IMR-90 (cell line): ENCODE data around the gene TK2. TPM values are rescaled to one million over a fixed set of nuclear protein-coding genes. Genes with fewer than 3 reads are reported as not detected.

Experiments used
- ATAC-seq: fragments of 200-7000 bp; cut with Tn5 transposase; 2 replicates; pipeline ENCODE4 v1.9.1; 2020; ENCODE audit warnings: low read depth, mild to moderate bottlenecking, moderate library complexity
- BruUV-seq: library from RNA; stranded (reverse); fragments of 400-500 nt; replicated peaks from 2 replicates; lab custom pipeline; 2021; lab: Mats Ljungman, UMichigan
- CTCF ChIA-PET: fragments of 300-600 bp; formaldehyde crosslinking; extraction: SDS; loops from one replicate; lab custom pipeline; 2021; ENCODE audit warnings: antibody characterized with exemption; lab: Yijun Ruan, JAX
- POLR2A ChIA-PET: fragments of 300-600 bp; sonication (Branson Sonifier 250); formaldehyde crosslinking; loops from one replicate; lab custom pipeline; 2022; ENCODE audit warnings: antibody characterized with exemption; ENCODE audit not compliant: unreplicated experiment; lab: Charles Lee
- DNase-seq: peaks from one replicate; pipeline ENCODE4 v3.0.0; 2013
- H2AFZ ChIP-seq: replicated peaks from 2 replicates; pipeline ENCODE3; 2013; ENCODE audit warnings: low read length, mild to moderate bottlenecking; ENCODE audit not compliant: poor library complexity
- H2AK5ac ChIP-seq: 2 replicates; pipeline ENCODE4 v1.6.1; 2013; ENCODE audit warnings: low read depth, low read length, inconsistent platforms
- H2AK9ac ChIP-seq: replicated peaks from 2 replicates; pipeline ENCODE3; 2013; ENCODE audit warnings: mild to moderate bottlenecking, low read depth, low read length, moderate library complexity; ENCODE audit not compliant: poor library complexity
- H2BK120ac ChIP-seq: 2 replicates; pipeline ENCODE4 v1.6.1; 2013; ENCODE audit warnings: low read depth, low read length, inconsistent platforms
- H2BK15ac ChIP-seq: 3 replicates; pipeline ENCODE4 v1.6.1; 2013; ENCODE audit warnings: low read depth, low read length, inconsistent platforms
- H2BK20ac ChIP-seq: 2 replicates; pipeline ENCODE4 v1.6.1; 2013; ENCODE audit warnings: low read depth, mild to moderate bottlenecking, inconsistent platforms, low read length, moderate library complexity
- H2BK5ac ChIP-seq: 2 replicates; pipeline ENCODE4 v1.6.1; 2013; ENCODE audit warnings: mild to moderate bottlenecking, low read depth, low read length, inconsistent platforms; ENCODE audit not compliant: poor library complexity, severe bottlenecking
- H3K14ac ChIP-seq: replicated peaks from 2 replicates; pipeline ENCODE4 v1.6.1; 2013; ENCODE audit warnings: low read depth, low read length, inconsistent platforms
- H3K18ac ChIP-seq: 2 replicates; pipeline ENCODE4 v1.6.1; 2013; ENCODE audit warnings: low read depth, low read length, control low read depth
- H3K23ac ChIP-seq: 2 replicates; pipeline ENCODE4 v1.6.1; 2013; ENCODE audit warnings: low read depth, low read length, inconsistent platforms
- H3K27ac ChIP-seq: 2 replicates; pipeline ENCODE4 v1.5.1; 2013; ENCODE audit warnings: mild to moderate bottlenecking, control low read depth, low read length; ENCODE audit not compliant: insufficient read depth
- H3K27me3 ChIP-seq: 2 replicates; pipeline ENCODE4 v1.6.1; 2013; ENCODE audit warnings: low read length; ENCODE audit not compliant: control insufficient read depth, insufficient read depth
- H3K36me3 ChIP-seq: 2 replicates; pipeline ENCODE4 v1.6.1; 2013; ENCODE audit warnings: low read length, mixed read lengths; ENCODE audit not compliant: control insufficient read depth, insufficient read depth
- H3K4ac ChIP-seq: 2 replicates; pipeline ENCODE4 v1.6.1; 2013; ENCODE audit warnings: low read depth, low read length, inconsistent platforms
- H3K4me1 ChIP-seq: 2 replicates; pipeline ENCODE4 v1.6.1; 2013; ENCODE audit warnings: low read length, mixed read lengths; ENCODE audit not compliant: control insufficient read depth, insufficient read depth
- H3K4me2 ChIP-seq: 2 replicates; pipeline ENCODE4 v1.6.1; 2013; ENCODE audit warnings: low read depth, mild to moderate bottlenecking, control low read depth, low read length, moderate library complexity
- H3K4me3 ChIP-seq: 2 replicates; pipeline ENCODE4 v1.5.1; 2013; ENCODE audit warnings: low read depth, mild to moderate bottlenecking, control low read depth, low read length, moderate library complexity; ENCODE audit not compliant: insufficient read depth
- H3K56ac ChIP-seq: 2 replicates; pipeline ENCODE4 v1.6.1; 2013; ENCODE audit warnings: low read length, inconsistent platforms; ENCODE audit not compliant: insufficient read depth; ENCODE audit errors: extremely low read depth
- H3K79me1 ChIP-seq, 2 experiments: 2 replicates each; pipeline ENCODE4 v1.6.1; 2013; ENCODE audit warnings: low read length in 2 of 2, inconsistent platforms in 1 of 2, low read depth in 1 of 2
- H3K9ac ChIP-seq: 2 replicates; pipeline ENCODE4 v1.6.1; 2013; ENCODE audit warnings: low read depth, low read length, control low read depth
- H3K9me1 ChIP-seq: 2 replicates; pipeline ENCODE4 v1.6.1; 2013; ENCODE audit warnings: low read length, inconsistent platforms; ENCODE audit not compliant: insufficient read depth
- H3K9me3 ChIP-seq: 2 replicates; pipeline ENCODE4 v1.6.1; 2013; ENCODE audit warnings: low read length; ENCODE audit not compliant: control insufficient read depth, insufficient read depth
- H4K20me1 ChIP-seq: 2 replicates; pipeline ENCODE4 v1.6.1; 2013; ENCODE audit warnings: low read length, inconsistent platforms; ENCODE audit not compliant: insufficient read depth
- H4K5ac ChIP-seq: 2 replicates; pipeline ENCODE4 v1.6.1; 2013; ENCODE audit warnings: mild to moderate bottlenecking, low read depth, low read length, control low read depth
- H4K8ac ChIP-seq, 2 experiments: 2 replicates each; pipeline ENCODE4 v1.6.1; 2013; ENCODE audit warnings: low read depth in 2 of 2, low read length in 2 of 2, control low read depth in 1 of 2, inconsistent platforms in 1 of 2
- H4K91ac ChIP-seq: 2 replicates; pipeline ENCODE4 v1.6.1; 2013; ENCODE audit warnings: low read depth, low read length, inconsistent platforms; ENCODE audit not compliant: insufficient read depth
- BHLHE40 ChIP-seq: fragments of 150-350 bp; IDR thresholded peaks from 2 replicates; pipeline ENCODE4 v1.6.1; 2016; ENCODE audit warnings: mild to moderate bottlenecking, low read depth, low read length
- CEBPB ChIP-seq: IDR thresholded peaks from 2 replicates; pipeline ENCODE4 v1.6.1; 2012; ENCODE audit warnings: low read depth, low read length, improper control_type of control experiment
- CHD1 ChIP-seq: IDR thresholded peaks from 2 replicates; pipeline ENCODE4 v1.6.1; 2012; ENCODE audit warnings: low read depth, low read length, improper control_type of control experiment
- MAFK ChIP-seq: IDR thresholded peaks from 2 replicates; pipeline ENCODE4 v1.6.1; 2012; ENCODE audit warnings: low read depth, low read length, improper control_type of control experiment
- MAZ ChIP-seq: IDR thresholded peaks from 2 replicates; pipeline ENCODE4 v1.6.1; 2012; ENCODE audit warnings: low read depth, mild to moderate bottlenecking, low read length, improper control_type of control experiment, moderate library complexity, borderline replicate concordance
- MXI1 ChIP-seq: IDR thresholded peaks from 2 replicates; pipeline ENCODE4 v1.6.1; 2012; ENCODE audit warnings: low read depth, mild to moderate bottlenecking, low read length, moderate library complexity, borderline replicate concordance
- POLR2A ChIP-seq: IDR thresholded peaks from 2 replicates; pipeline ENCODE4 v1.6.1; 2012; ENCODE audit warnings: mild to moderate bottlenecking, low read depth, low read length
- RAD21 ChIP-seq: IDR thresholded peaks from 2 replicates; pipeline ENCODE4 v1.6.1; 2012; ENCODE audit warnings: low read length, improper control_type of control experiment
- SMC3 ChIP-seq: fragments of 150-350 bp; IDR thresholded peaks from 2 replicates; pipeline ENCODE4 v1.6.1; 2016; ENCODE audit warnings: low read depth, mild to moderate bottlenecking, antibody characterized with exemption, low read length, moderate library complexity
- WGBS, 2 experiments: methylation state at CpG; one replicate each; pipeline versions ENCODE4 v1.1.5 to v1.1.7; 2013; ENCODE audit warnings: missing lambda C conversion rate in 2 of 2; ENCODE audit not compliant: insufficient read length in 1 of 2; ENCODE audit errors: extremely low coverage in 2 of 2; 5-methylcytosine and 5-hydroxymethylcytosine counted together
- dilution Hi-C: fragments of 300-500 bp; cut with HindIII; formaldehyde crosslinking; loops from one replicate; pipeline ENCODE4 v1.14.3; 2018; ENCODE audit warnings: low sequenced_read_pairs; ENCODE audit not compliant: unreplicated experiment
- in situ Hi-C: fragments of 300-500 bp; cut with MboI; formaldehyde crosslinking; loops from 3 replicates; pipeline ENCODE4 v1.14.3; 2019; ENCODE audit warnings: low sequenced_read_pairs, inconsistent platforms, mixed read lengths
- intact Hi-C: fragments of 100-400 bp; cut with micrococcal nuclease; formaldehyde crosslinking; loops from 2 replicates; pipeline ENCODE4 v1.10.0; 2022
- polyA plus RNA-seq, 3 experiments: library from polyadenylated mRNA; depleted of rRNA; stranded (reverse); fragments of >200 nt; gene quantifications; 2 replicates each; pipeline ENCODE4 v1.2.3, GENCODE V29; 2012; ENCODE audit warnings: low replicate concordance in 1 of 3
- total RNA-seq: library from RNA; depleted of rRNA; stranded (reverse); fragments of >200 nt; gene quantifications from 2 replicates; pipeline ENCODE4 v1.2.3, GENCODE V29; 2012
- TF ChIP-seq, protein P1 (sequence below): conservative IDR thresholded peaks from 2 replicates; pipeline ENCODE4 v1.5.1; 2012; ENCODE audit warnings: mild to moderate bottlenecking, low read depth, low read length, improper control_type of control experiment
- TF ChIP-seq, protein P2 (sequence below): fragments of 150-350 bp; IDR thresholded peaks from 2 replicates; pipeline ENCODE4 v1.6.1; 2017; ENCODE audit warnings: mild to moderate bottlenecking, antibody characterized with exemption, low read length, low read depth
- TF ChIP-seq, protein P3 (sequence below): fragments of 150-350 bp; IDR thresholded peaks from 2 replicates; pipeline ENCODE4 v1.6.1; 2016; ENCODE audit warnings: low read depth, mild to moderate bottlenecking, low read length, moderate library complexity, borderline replicate concordance

Gene TK2
- total and polyA plus RNA-seq, 2 of the 4 experiments (the other 2 are of a cell fraction), result 14.7 to 16.5 TPM

GRCh38 chr16:66580605-66581209 is 30.8 kb upstream of the TK2 start:
- CTCF ChIA-PET, result interaction anchor here (1.3 kb wide), 1 partner anchor 11 kb away, joined by 6 read pairs; no protein-coding TSS in a partner anchor
- Histone ChIP-seq H3K27ac (no peak overlapping the region), H2AFZ (peak overlapping the region; percentile 15), H4K5ac (no peak overlapping the region), H3K4me1 (peaks cover 17% of the 10 kb centered on the region), H3K9me3 (no peaks in the 10 kb centered on the region), H4K91ac (no peak overlapping the region), H4K8ac (peak overlapping the region in 1 of 2 experiments; percentile 25; a peak in 1 of 4 replicates), H3K4ac (peak overlapping the region; percentile 8; the same call in 1 of the 2 replicates), H3K56ac (no peak overlapping the region), H3K4me3 (no peak overlapping the region), H3K18ac (no peak overlapping the region), H3K79me1 (no peaks in the 10 kb centered on the region), H4K20me1 (no peaks in the 10 kb centered on the region; the same call in 1 of the 2 replicates), H2BK15ac (peak overlapping the region; percentile 35; the same call in 1 of the 3 replicates), H3K4me2 (peak overlapping the region; percentile 9; the same call in 1 of the 2 replicates), H3K14ac (0 out of 2 replicates have a peak overlapping the region, but pooled peaks have one; percentile 4), H3K27me3 (peaks cover 16% of the 10 kb centered on the region), H3K9ac (no peak overlapping the region), H2AK9ac (peak overlapping the region; percentile 11), H3K36me3 (no peaks in the 10 kb centered on the region), H2BK20ac (peak overlapping the region; percentile 41; the same call in 1 of the 2 replicates), H2AK5ac (peak overlapping the region; percentile 26; the same call in 1 of the 2 replicates), H3K23ac (no peak overlapping the region), H3K9me1 (no peaks in the 10 kb centered on the region; the same call in 1 of the 2 replicates), H2BK5ac (no peak overlapping the region), H2BK120ac (no peak overlapping the region)
- POLR2A ChIA-PET, result interaction anchor here (1.6 kb wide), 1 partner anchor 29 kb away, joined by 8 read pairs; the partner anchor contains the start of gene CKLF
- DNase-seq (peak; percentile 87), ATAC-seq (peak; percentile 95)
- dilution Hi-C loops (no loop called here), in situ Hi-C loops (no loop called here), intact Hi-C loops (no loop called here)
- no TSS peak for BruUV-seq
- TF ChIP-seq MAZ, result no peak
- peak; percentile 83 for TF ChIP-seq CEBPB
- no peak for TF ChIP-seq MAFK
- peak; percentile 42 for TF ChIP-seq RAD21
- no peak for TF ChIP-seq CHD1
- TF ChIP-seq POLR2A, result no peak
- TF ChIP-seq, protein P1, sequence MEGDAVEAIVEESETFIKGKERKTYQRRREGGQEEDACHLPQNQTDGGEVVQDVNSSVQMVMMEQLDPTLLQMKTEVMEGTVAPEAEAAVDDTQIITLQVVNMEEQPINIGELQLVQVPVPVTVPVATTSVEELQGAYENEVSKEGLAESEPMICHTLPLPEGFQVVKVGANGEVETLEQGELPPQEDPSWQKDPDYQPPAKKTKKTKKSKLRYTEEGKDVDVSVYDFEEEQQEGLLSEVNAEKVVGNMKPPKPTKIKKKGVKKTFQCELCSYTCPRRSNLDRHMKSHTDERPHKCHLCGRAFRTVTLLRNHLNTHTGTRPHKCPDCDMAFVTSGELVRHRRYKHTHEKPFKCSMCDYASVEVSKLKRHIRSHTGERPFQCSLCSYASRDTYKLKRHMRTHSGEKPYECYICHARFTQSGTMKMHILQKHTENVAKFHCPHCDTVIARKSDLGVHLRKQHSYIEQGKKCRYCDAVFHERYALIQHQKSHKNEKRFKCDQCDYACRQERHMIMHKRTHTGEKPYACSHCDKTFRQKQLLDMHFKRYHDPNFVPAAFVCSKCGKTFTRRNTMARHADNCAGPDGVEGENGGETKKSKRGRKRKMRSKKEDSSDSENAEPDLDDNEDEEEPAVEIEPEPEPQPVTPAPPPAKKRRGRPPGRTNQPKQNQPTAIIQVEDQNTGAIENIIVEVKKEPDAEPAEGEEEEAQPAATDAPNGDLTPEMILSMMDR, result peak; percentile 47
- TF ChIP-seq BHLHE40, result no peak
- no peak for TF ChIP-seq MXI1
- TF ChIP-seq SMC3, result peak; percentile 17; the same call in 1 of the 2 replicates
- TF ChIP-seq, protein P2, sequence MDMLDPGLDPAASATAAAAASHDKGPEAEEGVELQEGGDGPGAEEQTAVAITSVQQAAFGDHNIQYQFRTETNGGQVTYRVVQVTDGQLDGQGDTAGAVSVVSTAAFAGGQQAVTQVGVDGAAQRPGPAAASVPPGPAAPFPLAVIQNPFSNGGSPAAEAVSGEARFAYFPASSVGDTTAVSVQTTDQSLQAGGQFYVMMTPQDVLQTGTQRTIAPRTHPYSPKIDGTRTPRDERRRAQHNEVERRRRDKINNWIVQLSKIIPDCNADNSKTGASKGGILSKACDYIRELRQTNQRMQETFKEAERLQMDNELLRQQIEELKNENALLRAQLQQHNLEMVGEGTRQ, result no peak
- TF ChIP-seq, protein P3, sequence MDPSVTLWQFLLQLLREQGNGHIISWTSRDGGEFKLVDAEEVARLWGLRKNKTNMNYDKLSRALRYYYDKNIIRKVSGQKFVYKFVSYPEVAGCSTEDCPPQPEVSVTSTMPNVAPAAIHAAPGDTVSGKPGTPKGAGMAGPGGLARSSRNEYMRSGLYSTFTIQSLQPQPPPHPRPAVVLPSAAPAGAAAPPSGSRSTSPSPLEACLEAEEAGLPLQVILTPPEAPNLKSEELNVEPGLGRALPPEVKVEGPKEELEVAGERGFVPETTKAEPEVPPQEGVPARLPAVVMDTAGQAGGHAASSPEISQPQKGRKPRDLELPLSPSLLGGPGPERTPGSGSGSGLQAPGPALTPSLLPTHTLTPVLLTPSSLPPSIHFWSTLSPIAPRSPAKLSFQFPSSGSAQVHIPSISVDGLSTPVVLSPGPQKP, result no peak
- no CpG with 5 or more reads among the region's 4 CpGs for whole genome bisulfite sequencing, 2 experiments
